Liver (tissue), 3 donors: Measurements from ENCODE around the gene TBC1D22B.

Experiments used
- FOXA1 ChIP-seq: IDR thresholded peaks from 2 replicates; pipeline ENCODE4 v1.6.1; 2016; ENCODE audit warnings: antibody characterized with exemption
- RAD21 ChIP-seq, 2 donors: IDR thresholded peaks; 2 replicates each; pipeline ENCODE4 v1.6.1; 2016; ENCODE audit warnings: antibody characterized with exemption in 2 of 2, mild to moderate bottlenecking in 2 of 2
- RXRA ChIP-seq, 2 donors: IDR thresholded peaks; 2 replicates each; pipeline ENCODE4 v1.6.1; 2017 to 2018; ENCODE audit warnings: antibody characterized with exemption in 2 of 2, mild to moderate bottlenecking in 1 of 2
- SP1 ChIP-seq: IDR thresholded peaks from 2 replicates; pipeline ENCODE4 v1.6.1; 2018; ENCODE audit warnings: antibody characterized with exemption, mild to moderate bottlenecking
- TAF1 ChIP-seq: conservative IDR thresholded peaks from 2 replicates; pipeline ENCODE4 v1.6.1; 2016; ENCODE audit warnings: antibody characterized with exemption, mild to moderate bottlenecking
- TF ChIP-seq, protein P1 (sequence below): IDR thresholded peaks from 2 replicates; pipeline ENCODE4 v1.6.1; 2016; ENCODE audit warnings: antibody characterized with exemption, mild to moderate bottlenecking
- TF ChIP-seq, protein P2 (sequence below): fragments of 150-350 bp; IDR thresholded peaks from 2 replicates; pipeline ENCODE4 v1.5.1; 2017; ENCODE audit warnings: improper control_type of control experiment, low read depth, low read length; ENCODE audit not compliant: missing input control
- TF ChIP-seq, protein P3 (sequence below): IDR thresholded peaks from 2 replicates; pipeline ENCODE4 v1.6.1; 2016; ENCODE audit warnings: antibody characterized with exemption
- donor health status: healthy.
- donor health status: healthy.

DNA sequence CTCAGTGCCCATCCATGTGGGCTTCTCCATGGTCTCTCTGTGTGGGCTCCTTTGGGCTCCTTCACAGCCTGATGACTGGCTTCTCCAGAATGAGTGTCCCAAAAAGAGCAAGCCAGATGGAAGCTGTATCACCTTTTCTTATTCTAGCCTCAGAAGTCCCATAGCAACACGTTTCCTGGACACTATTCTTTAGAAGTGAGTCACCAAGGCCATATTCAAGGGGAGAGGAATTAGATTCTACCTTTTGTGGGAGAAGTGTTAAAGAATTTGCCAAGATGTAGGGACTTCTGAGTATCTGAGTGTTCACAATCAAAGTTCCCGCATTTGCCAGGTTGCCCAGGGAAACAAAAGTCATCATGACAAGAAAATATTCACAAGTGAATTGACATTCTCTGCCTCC lies 20.7 kb upstream of the TBC1D22B start:
- TF ChIP-seq RXRA (IDR thresholded peaks at IDR 0.05) (no peak), FOXA1 (no peak), RAD21 (IDR thresholded peaks at IDR 0.05) (no peak), SP1 (no peak), TAF1 (no peak)
- TF ChIP-seq, protein P1, sequence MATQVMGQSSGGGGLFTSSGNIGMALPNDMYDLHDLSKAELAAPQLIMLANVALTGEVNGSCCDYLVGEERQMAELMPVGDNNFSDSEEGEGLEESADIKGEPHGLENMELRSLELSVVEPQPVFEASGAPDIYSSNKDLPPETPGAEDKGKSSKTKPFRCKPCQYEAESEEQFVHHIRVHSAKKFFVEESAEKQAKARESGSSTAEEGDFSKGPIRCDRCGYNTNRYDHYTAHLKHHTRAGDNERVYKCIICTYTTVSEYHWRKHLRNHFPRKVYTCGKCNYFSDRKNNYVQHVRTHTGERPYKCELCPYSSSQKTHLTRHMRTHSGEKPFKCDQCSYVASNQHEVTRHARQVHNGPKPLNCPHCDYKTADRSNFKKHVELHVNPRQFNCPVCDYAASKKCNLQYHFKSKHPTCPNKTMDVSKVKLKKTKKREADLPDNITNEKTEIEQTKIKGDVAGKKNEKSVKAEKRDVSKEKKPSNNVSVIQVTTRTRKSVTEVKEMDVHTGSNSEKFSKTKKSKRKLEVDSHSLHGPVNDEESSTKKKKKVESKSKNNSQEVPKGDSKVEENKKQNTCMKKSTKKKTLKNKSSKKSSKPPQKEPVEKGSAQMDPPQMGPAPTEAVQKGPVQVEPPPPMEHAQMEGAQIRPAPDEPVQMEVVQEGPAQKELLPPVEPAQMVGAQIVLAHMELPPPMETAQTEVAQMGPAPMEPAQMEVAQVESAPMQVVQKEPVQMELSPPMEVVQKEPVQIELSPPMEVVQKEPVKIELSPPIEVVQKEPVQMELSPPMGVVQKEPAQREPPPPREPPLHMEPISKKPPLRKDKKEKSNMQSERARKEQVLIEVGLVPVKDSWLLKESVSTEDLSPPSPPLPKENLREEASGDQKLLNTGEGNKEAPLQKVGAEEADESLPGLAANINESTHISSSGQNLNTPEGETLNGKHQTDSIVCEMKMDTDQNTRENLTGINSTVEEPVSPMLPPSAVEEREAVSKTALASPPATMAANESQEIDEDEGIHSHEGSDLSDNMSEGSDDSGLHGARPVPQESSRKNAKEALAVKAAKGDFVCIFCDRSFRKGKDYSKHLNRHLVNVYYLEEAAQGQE, result no peak
- TF ChIP-seq, protein P2, sequence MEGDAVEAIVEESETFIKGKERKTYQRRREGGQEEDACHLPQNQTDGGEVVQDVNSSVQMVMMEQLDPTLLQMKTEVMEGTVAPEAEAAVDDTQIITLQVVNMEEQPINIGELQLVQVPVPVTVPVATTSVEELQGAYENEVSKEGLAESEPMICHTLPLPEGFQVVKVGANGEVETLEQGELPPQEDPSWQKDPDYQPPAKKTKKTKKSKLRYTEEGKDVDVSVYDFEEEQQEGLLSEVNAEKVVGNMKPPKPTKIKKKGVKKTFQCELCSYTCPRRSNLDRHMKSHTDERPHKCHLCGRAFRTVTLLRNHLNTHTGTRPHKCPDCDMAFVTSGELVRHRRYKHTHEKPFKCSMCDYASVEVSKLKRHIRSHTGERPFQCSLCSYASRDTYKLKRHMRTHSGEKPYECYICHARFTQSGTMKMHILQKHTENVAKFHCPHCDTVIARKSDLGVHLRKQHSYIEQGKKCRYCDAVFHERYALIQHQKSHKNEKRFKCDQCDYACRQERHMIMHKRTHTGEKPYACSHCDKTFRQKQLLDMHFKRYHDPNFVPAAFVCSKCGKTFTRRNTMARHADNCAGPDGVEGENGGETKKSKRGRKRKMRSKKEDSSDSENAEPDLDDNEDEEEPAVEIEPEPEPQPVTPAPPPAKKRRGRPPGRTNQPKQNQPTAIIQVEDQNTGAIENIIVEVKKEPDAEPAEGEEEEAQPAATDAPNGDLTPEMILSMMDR, result no peak
- TF ChIP-seq, protein P3, sequence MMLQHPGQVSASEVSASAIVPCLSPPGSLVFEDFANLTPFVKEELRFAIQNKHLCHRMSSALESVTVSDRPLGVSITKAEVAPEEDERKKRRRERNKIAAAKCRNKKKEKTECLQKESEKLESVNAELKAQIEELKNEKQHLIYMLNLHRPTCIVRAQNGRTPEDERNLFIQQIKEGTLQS, result no peak
